ENCODE results near the gene ALLC.
"Not testable (repeated sequence)": the region's sequence is repeated elsewhere in the genome, so short reads cannot be mapped to it uniquely, and the experiment has no call there.

ALLC gene

DNA sequence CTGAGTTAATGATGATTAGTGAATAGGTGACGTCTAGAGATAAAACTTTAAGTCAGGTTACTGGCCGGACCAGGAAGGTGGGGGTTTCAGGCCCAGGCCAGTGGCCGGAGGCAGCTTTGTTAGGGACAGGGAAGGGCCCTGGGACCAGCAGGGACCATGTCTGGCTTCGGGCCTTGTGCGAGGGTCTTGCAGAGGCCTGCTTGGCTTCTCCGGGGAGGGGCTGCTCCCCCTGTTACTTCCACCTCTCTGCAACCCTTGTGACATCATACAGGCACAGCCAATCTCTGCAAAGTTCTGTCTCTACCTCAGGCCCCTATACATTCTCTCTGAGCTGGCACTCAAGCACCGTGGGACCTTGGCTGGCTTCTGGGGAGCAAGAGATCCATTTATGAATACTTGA is at the start of gene ALLC:
Gene ALLC, plus strand, starts transcription at position 320 of the 400 bp plus-strand sequence. CDS start 12,958 bp downstream, outside the sequence.
- no peak within 1 kb of the TSS for H3K4me3 ChIP-seq (ENCODE audit: low read depth in 1 of 5, low read length in 5 of 5)
- H3K4me1 ChIP-seq (ENCODE audit: control insufficient read depth in 5 of 5, insufficient read depth in 5 of 5, low read length in 5 of 5): peaks cover 0 to 22% (median 12%) of the 10 kb centered on the region in 5 donors
- peaks cover 0 to 8% (median 5%) of the 10 kb centered on the region in 5 donors for H3K27me3 ChIP-seq (ENCODE audit: control insufficient read depth in 5 of 5, insufficient read depth in 4 of 5, low read length in 5 of 5)
- H3K27ac ChIP-seq (ENCODE audit: low read depth, low read length): no peak within 1 kb of the TSS
- H3K36me3 ChIP-seq (ENCODE audit: control insufficient read depth in 5 of 5, insufficient read depth in 5 of 5, low read length in 5 of 5): no peaks in the 10 kb centered on the region
- no peak within 1 kb of the TSS for H3K9ac ChIP-seq (ENCODE audit: low read length in 5 of 5)
- H3K9me3 ChIP-seq (ENCODE audit: control insufficient read depth in 5 of 5, low read length in 5 of 5): peaks cover 0 to 5% (median 3%) of the 10 kb centered on the region in 5 donors

DNA sequence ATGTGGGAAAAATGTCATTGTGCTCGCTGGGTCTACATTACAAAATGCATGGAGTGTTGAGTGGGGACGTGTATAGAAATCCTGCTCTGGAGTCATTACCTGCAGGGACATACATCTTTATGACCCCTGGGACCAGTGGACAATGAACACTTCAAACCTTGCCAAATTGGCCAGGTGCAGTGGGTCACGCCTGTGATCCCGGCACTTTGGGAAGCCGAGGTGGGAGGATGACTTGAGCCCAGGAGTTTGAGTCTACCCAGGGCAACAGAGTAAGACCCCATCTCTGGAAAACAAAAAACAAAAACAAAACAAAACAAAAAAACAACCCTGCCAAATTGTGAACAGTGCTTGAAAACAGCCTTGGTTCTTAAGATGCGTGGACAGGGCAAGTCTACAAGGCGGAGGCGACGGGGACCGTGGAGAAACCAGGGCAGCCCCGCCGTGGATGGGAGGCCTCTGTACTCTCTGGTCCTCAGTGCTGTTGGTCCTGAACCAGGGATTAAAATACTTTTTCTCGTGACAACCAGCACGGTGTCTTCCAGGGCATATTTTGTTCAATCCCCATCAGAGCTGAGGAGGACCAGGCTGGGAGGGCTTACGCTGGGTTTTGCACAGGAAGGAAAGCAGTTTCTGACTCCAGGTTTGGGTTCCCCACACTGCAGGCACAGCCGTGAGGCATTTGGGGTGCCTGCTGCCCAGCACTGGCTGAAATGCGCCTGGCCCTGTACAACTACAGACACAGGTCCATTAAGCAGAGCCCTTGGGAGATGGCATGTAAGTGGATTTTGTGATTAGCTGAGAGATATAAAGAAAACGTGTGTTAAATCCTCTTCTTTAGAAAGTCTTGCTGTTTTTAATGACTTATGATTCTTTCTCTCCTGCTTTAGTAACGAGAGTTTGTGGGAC is 49.4 kb upstream of the ALLC start:
- H3K4me1 ChIP-seq (ENCODE audit: control insufficient read depth in 5 of 5, insufficient read depth in 5 of 5, low read length in 5 of 5): peaks cover 0 to 23% (median 0%) of the 10 kb centered on the region in 5 donors
- no peak overlapping the region for H3K9ac ChIP-seq (ENCODE audit: low read length in 5 of 5)
- no peak overlapping the region for H3K4me3 ChIP-seq (ENCODE audit: low read depth in 1 of 5, low read length in 5 of 5)
- H3K36me3 ChIP-seq (ENCODE audit: control insufficient read depth in 5 of 5, insufficient read depth in 5 of 5, low read length in 5 of 5): peaks cover 0 to 3% (median 0%) of the 10 kb centered on the region in 5 donors
- no peak overlapping the region for H3K27ac ChIP-seq (ENCODE audit: low read depth, low read length)
- peaks cover 0 to 3% (median 0%) of the 10 kb centered on the region in 5 donors for H3K9me3 ChIP-seq (ENCODE audit: control insufficient read depth in 5 of 5, low read length in 5 of 5)
- no peaks in the 10 kb centered on the region for H3K27me3 ChIP-seq (ENCODE audit: control insufficient read depth in 5 of 5, insufficient read depth in 4 of 5, low read length in 5 of 5)

DNA sequence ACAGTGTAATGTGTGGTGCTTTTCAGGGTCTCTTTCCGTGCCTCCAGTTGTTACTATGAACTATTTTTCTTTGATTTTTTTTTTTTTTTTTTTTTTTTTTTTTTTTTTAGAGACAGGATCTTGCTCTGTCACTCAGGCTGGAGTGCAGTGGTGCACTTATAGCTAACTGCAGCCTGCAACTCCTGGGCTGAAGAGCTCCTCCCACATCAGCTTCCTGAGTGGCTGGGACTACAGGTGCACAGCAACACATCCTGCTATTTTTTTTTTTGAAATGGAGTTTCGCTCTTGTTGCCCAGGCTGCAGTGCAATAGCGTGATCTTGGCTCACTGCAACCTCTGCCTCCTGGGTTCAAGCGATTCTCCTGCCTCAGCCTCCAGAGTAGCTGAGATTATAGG is 48.7 kb upstream of the ALLC start:
- H3K9ac ChIP-seq (ENCODE audit: low read length in 5 of 5): not testable (repeated sequence)

DNA sequence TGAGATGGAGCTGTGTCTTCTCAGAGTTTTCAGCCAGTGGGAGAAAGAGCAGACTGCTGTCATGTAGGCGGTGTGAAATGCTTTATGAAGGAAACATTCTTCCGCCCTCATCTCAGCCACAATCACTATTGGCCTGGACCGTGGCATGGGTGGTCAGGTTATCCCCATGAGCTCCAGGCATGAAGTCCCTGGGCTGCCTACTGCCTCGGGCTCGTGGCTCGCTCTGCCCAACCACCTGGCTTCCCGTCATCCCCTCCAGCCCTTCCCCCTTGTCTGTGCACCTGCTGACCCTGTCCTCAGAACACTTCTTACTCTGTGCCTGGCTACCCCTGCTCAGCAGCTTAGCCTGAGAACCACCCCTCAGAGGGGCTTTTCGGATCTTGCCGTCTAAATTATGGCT is 47.6 kb upstream of the ALLC start:
- Histone ChIP-seq H3K4me3 (ENCODE audit: low read depth in 1 of 5, low read length in 5 of 5) (no peak overlapping the region), H3K9ac (ENCODE audit: low read length in 5 of 5) (no peak overlapping the region), H3K9me3 (ENCODE audit: control insufficient read depth in 5 of 5, low read length in 5 of 5) (peaks cover 0 to 3% (median 0%) of the 10 kb centered on the region in 5 donors), H3K27me3 (ENCODE audit: control insufficient read depth in 5 of 5, insufficient read depth in 4 of 5, low read length in 5 of 5) (no peaks in the 10 kb centered on the region), H3K27ac (ENCODE audit: low read depth, low read length) (no peak overlapping the region), H3K36me3 (ENCODE audit: control insufficient read depth in 5 of 5, insufficient read depth in 5 of 5, low read length in 5 of 5) (peaks cover 0 to 3% (median 0%) of the 10 kb centered on the region in 5 donors), H3K4me1 (ENCODE audit: control insufficient read depth in 5 of 5, insufficient read depth in 5 of 5, low read length in 5 of 5) (peaks cover 0 to 13% (median 0%) of the 10 kb centered on the region in 5 donors)

More for the DNA sequence above, 48.7 kb upstream of the ALLC start:
- peaks cover 0 to 21% (median 0%) of the 10 kb centered on the region in 5 donors for H3K4me1 ChIP-seq (ENCODE audit: control insufficient read depth in 5 of 5, insufficient read depth in 5 of 5, low read length in 5 of 5)
- not testable (repeated sequence) for H3K27me3 ChIP-seq (ENCODE audit: control insufficient read depth in 5 of 5, insufficient read depth in 4 of 5, low read length in 5 of 5); H3K36me3 ChIP-seq (ENCODE audit: control insufficient read depth in 5 of 5, insufficient read depth in 5 of 5, low read length in 5 of 5); H3K9me3 ChIP-seq (ENCODE audit: control insufficient read depth in 5 of 5, low read length in 5 of 5); H3K4me3 ChIP-seq (ENCODE audit: low read depth in 1 of 5, low read length in 5 of 5); H3K27ac ChIP-seq (ENCODE audit: low read depth, low read length)

DNA sequence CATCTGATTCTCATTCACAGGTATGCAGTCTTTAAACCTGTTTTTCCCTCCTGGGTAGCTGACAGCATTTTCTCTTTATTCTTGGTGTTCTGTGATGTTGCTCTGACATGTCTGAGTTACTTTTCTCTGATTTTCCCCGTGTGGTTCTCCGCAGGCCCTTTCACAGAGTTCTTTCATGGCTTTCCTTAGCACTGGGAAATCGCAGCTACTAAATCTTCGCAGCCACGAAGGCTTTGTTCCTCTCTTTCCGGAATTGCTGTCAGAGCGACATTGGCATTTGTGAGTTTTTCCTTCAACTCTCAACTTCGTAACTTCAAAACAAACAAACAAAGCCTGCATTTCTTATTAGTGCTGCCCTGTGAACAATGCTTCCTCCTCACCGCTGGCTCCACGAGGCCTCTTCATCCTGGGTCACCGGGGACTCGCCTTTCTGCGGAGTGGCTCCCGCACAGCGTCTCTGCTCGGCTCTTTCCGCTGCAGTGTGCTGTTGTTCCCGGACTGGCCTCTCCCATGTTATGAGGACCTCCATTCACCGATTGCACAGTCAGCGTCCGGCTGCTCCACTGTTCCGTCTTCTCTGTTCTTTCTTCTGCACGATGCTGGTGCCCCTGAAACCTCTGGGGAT is 47.0 kb upstream of the ALLC start:
- Histone ChIP-seq H3K9me3 (ENCODE audit: control insufficient read depth in 5 of 5, low read length in 5 of 5) (peaks cover 0 to 3% (median 0%) of the 10 kb centered on the region in 5 donors), H3K4me1 (ENCODE audit: control insufficient read depth in 5 of 5, insufficient read depth in 5 of 5, low read length in 5 of 5) (peaks cover 0 to 7% (median 0%) of the 10 kb centered on the region in 5 donors), H3K27me3 (ENCODE audit: control insufficient read depth in 5 of 5, insufficient read depth in 4 of 5, low read length in 5 of 5) (no peaks in the 10 kb centered on the region), H3K4me3 (ENCODE audit: low read depth in 1 of 5, low read length in 5 of 5) (no peak overlapping the region), H3K27ac (ENCODE audit: low read depth, low read length) (no peak overlapping the region), H3K36me3 (ENCODE audit: control insufficient read depth in 5 of 5, insufficient read depth in 5 of 5, low read length in 5 of 5) (peaks cover 0 to 3% (median 0%) of the 10 kb centered on the region in 5 donors), H3K9ac (ENCODE audit: low read length in 5 of 5) (no peak overlapping the region)

DNA sequence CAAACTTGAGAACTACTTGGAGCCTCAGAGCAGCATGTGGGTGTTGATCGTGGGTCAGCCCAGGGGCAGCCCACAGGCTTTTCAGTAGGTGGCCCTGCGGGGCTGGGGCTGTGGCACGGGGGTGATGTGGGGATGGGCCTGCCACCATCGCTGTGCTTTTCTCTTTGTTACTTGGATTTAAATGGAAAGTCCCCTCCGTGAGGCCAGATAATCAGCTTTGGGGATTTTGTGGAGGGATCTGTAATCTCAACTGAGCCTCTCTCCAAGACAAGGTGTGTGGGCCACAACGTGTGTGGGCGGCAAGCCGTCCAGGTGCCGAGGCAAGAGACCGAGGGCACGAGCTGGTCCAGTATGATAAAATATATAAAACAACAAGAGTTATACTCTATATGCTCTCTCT is 46.4 kb upstream of the ALLC start:
- Histone ChIP-seq H3K36me3 (ENCODE audit: control insufficient read depth in 5 of 5, insufficient read depth in 5 of 5, low read length in 5 of 5) (peaks cover 0 to 3% (median 0%) of the 10 kb centered on the region in 5 donors), H3K9me3 (ENCODE audit: control insufficient read depth in 5 of 5, low read length in 5 of 5) (peaks cover 0 to 3% (median 0%) of the 10 kb centered on the region in 5 donors), H3K4me1 (ENCODE audit: control insufficient read depth in 5 of 5, insufficient read depth in 5 of 5, low read length in 5 of 5) (peaks cover 0 to 2% (median 0%) of the 10 kb centered on the region in 5 donors), H3K27ac (ENCODE audit: low read depth, low read length) (no peak overlapping the region), H3K27me3 (ENCODE audit: control insufficient read depth in 5 of 5, insufficient read depth in 4 of 5, low read length in 5 of 5) (no peaks in the 10 kb centered on the region), H3K4me3 (ENCODE audit: low read depth in 1 of 5, low read length in 5 of 5) (no peak overlapping the region), H3K9ac (ENCODE audit: low read length in 5 of 5) (no peak overlapping the region)

DNA sequence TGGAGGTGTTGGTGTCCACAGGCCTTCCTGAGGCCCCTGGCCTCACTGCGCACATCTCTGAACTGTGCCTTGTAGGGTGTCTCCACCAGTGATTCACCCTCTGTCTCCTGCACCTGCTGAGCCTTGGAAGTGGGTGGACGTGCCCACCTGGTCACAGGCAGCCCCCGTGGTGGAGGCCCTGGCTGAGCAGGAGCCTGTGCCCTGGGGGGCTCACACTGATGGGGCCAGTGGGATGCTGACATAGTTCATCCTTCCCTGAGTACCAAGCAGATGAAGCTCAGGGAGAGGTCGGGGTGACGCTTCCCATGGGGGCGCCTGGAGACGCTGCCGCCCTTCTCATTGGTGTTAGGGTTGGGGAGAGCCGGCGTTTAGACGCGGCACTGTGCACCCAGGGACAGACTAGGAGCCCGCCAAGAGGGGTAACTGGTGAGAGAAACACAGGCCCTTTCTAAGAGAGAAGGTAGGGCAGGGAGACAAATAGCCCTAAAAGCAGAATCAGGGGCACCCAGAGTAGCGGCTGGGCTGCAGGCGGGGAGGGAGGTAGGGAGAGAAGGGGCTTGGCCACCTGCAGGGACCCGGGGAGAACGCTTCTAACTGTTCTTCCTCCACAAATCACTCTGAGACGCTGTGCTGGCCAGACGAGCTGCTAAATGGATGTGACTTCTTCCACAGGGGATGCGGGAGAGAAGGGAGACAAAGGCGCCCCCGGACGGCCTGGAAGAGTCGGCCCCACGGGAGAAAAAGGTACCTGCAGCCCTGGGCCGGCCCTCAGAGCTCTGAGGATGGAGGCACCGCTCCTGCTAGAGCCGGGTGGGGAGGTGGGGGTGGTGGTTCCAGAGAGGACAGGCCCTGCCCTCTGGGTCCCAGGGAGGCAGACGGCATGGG is 45.1 kb upstream of the ALLC start:
- Histone ChIP-seq H3K27ac (ENCODE audit: low read depth, low read length) (no peak overlapping the region), H3K4me3 (ENCODE audit: low read depth in 1 of 5, low read length in 5 of 5) (no peak overlapping the region), H3K9ac (ENCODE audit: low read length in 5 of 5) (no peak overlapping the region), H3K27me3 (ENCODE audit: control insufficient read depth in 5 of 5, insufficient read depth in 4 of 5, low read length in 5 of 5) (no peaks in the 10 kb centered on the region), H3K9me3 (ENCODE audit: control insufficient read depth in 5 of 5, low read length in 5 of 5) (peaks cover 0 to 3% (median 0%) of the 10 kb centered on the region in 5 donors), H3K4me1 (ENCODE audit: control insufficient read depth in 5 of 5, insufficient read depth in 5 of 5, low read length in 5 of 5) (no peaks in the 10 kb centered on the region), H3K36me3 (ENCODE audit: control insufficient read depth in 5 of 5, insufficient read depth in 5 of 5, low read length in 5 of 5) (peaks cover 0 to 3% (median 0%) of the 10 kb centered on the region in 5 donors)

DNA sequence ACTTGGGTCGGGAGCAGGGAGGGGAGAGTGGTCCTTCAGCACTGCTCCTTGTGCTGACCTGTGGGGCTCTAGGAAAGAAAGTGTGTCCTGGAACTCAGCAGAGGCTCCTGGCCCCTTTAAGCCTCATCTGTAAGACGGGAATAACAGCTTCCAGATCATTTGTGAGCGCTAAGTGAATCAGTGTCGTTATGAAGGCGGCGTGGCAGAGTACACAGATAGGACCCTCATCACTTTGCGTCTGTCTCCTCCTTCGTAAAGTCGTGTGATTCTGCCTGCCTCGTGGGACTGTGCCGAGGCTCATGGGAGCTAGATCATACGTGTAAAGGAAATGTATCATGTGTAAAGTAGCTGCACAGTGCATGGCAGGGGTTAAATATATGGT is 44.5 kb upstream of the ALLC start:
- Histone ChIP-seq H3K4me1 (ENCODE audit: control insufficient read depth in 5 of 5, insufficient read depth in 5 of 5, low read length in 5 of 5) (no peaks in the 10 kb centered on the region), H3K4me3 (ENCODE audit: low read depth in 1 of 5, low read length in 5 of 5) (no peak overlapping the region), H3K27me3 (ENCODE audit: control insufficient read depth in 5 of 5, insufficient read depth in 4 of 5, low read length in 5 of 5) (no peaks in the 10 kb centered on the region), H3K9ac (ENCODE audit: low read length in 5 of 5) (no peak overlapping the region), H3K27ac (ENCODE audit: low read depth, low read length) (no peak overlapping the region), H3K36me3 (ENCODE audit: control insufficient read depth in 5 of 5, insufficient read depth in 5 of 5, low read length in 5 of 5) (peaks cover 0 to 3% (median 0%) of the 10 kb centered on the region in 5 donors), H3K9me3 (ENCODE audit: control insufficient read depth in 5 of 5, low read length in 5 of 5) (peaks cover 0 to 3% (median 0%) of the 10 kb centered on the region in 5 donors)

DNA sequence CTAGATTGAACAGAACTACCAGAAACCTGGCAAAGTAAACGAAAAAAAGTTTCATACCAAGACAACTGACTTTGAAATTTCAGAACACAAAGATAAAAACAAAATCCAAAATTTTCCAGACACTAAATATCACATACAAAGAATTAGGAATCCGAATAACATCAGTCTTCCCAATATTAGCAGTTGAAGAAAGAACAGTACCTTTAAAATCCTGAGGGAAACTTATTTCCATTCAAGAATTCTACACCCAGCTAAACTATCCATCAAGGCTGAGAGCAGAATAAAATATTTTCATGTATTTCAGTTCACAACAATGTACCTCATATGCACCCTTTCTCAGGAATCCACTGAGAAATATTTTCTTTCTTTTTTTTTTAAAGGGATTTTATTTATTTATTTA is 43.3 kb upstream of the ALLC start:
- not testable (repeated sequence) for H3K9ac ChIP-seq (ENCODE audit: low read length in 5 of 5); H3K27me3 ChIP-seq (ENCODE audit: control insufficient read depth in 5 of 5, insufficient read depth in 4 of 5, low read length in 5 of 5); H3K4me3 ChIP-seq (ENCODE audit: low read depth in 1 of 5, low read length in 5 of 5)

More for the DNA sequence above, 43.3 kb upstream of the ALLC start:
- not testable (repeated sequence) for H3K27ac ChIP-seq (ENCODE audit: low read depth, low read length); H3K9me3 ChIP-seq (ENCODE audit: control insufficient read depth in 5 of 5, low read length in 5 of 5); H3K4me1 ChIP-seq (ENCODE audit: control insufficient read depth in 5 of 5, insufficient read depth in 5 of 5, low read length in 5 of 5); H3K36me3 ChIP-seq (ENCODE audit: control insufficient read depth in 5 of 5, insufficient read depth in 5 of 5, low read length in 5 of 5)
